ENCODE results near the gene ATG13.
"Not testable (repeated sequence)": the region's sequence is repeated elsewhere in the genome, so short reads cannot be mapped to it uniquely, and the experiment has no call there.

Gene ATG13

DNA sequence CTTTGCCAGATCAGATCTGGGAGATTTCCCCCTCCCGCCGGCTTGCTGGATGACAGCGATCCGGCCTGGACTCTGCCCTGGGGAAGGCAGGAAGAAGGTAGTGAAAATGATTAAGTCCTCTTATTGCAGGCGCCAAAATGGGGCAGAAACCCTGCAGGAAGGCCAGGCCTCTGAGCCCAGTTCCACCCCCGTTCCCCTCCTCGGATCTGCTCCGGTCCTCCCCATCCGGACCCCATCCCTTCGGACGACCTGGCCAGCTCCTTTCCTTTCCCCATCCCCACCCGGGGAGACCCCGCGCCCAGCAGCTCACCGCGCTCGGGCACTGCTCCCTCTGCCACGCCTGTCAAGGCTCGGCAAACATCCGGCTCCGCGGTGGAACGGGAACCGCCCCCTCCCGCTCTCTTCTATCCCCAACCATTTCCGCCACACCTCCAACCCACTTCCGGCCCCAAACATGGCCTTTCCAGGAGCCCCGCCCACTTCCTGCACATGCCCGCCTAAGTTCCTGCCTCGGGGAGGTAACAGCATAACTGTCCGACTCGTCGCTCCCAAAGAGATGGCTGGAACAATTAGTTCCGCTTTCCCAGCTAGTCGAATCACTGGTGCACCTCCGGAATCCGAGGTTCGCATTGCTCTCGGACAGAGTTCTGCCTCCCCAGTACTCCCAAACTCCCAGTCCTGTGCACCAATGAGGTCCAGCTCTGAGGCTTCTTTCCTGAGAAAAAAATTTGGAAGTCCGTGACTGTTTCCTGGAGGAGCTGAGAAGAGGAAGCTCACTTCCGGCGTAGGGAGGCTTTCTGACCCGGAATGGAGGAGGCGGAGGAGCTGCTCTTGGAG, 83.1 kb downstream of the ATG13 start, which contains the start of the genes ARHGAP1 and ZNF408:
Gene ARHGAP1, minus strand, starts transcription at position 379 of the 837 bp plus-strand sequence. CDS start 4,512 bp downstream, outside the sequence.
Gene ZNF408, plus strand, starts transcription at position 791 of the 837 bp plus-strand sequence. Its CDS starts 17 bp downstream, at position 808.
- peak; percentile 100 for DNase-seq

DNA sequence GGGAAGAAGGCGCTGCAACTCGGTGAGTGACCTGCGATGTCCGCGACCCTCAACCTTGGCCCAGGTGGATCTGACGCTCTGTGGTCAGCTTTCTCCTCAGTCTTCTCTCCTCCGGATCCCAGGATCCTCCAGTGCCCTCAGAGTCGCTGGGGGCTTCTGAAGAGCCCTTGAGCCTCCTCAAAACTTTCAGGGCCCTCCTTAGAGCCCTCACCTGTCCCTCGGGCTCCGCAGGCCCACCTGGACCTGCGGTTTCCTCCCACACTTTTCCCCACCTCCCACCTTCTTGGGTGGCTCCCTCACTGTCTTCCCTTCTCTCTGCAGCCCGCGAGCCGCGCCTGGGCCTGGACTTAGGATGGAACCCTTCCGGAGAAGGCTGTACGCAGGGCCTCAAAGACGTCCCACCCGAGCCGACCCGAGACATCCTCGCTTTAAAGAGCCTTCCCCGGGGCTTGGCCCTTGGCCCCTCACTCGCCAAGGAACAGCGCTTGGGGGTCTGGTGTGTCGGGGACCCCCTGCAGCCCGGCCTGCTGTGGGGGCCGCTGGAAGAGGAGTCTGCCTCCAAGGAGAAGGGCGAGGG, 83.8 kb downstream of the ATG13 start:
- DNase-seq: no peak

GRCh38 chr11:46705070-46705688, 87.8 kb downstream of the ATG13 start:
- no peak for DNase-seq

GRCh38 chr11:46706886-46707285, 89.5 kb downstream of the ATG13 start:
- DNase-seq: no peak

- not testable (repeated sequence) for DNase-seq
Observed at GRCh38 chr11:46709351-46709750, 92.0 kb downstream of the ATG13 start.

GRCh38 chr11:46710821-46711269, 93.5 kb downstream of the ATG13 start:
- no peak for DNase-seq

- no peak for DNase-seq
Observed at GRCh38 chr11:46711303-46711702, 94.0 kb downstream of the ATG13 start.

GRCh38 chr11:46712874-46713576, 95.7 kb downstream of the ATG13 start:
- DNase-seq: no peak

GRCh38 chr11:46717825-46718154, 100.4 kb downstream of the ATG13 start:
- DNase-seq: not testable (repeated sequence)

DNA sequence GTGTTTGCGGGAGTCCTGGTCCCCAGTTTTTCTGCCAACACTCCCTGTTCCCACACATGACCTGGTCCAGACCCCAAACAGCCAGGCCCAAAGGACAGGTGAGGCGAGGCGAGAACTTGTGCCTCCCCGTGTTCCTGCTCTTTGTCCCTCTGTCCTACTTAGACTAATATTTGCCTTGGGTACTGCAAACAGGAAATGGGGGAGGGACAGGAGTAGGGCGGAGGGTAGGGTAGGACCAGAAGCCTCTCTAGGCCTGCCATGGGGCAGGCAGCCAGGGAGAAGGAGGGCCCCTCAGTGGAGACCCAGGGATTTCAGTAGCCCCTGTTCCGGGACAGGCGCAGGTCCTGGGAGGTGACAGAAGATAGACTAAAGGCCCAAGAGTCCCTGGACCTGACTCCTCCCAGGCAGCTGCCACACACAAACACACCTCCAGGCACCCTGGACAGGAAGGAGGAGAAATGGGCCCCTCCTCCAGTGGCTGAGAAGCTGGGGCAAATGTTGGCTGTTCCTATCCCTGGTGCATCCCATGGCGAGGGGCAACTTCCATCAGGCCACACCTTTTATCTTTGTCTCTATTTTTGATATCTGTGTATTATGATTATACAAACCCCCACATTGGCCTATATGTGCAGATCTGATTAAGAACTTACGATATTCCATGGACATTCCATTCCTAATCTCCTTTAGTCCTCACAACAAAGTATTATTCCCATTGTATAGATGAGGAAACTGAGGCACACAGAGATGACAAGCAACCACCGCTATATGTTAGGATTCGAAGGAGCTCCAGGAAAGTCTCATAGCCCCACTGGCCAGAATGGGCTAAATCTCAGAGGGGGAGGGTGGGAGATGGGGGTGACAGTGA, 101.0 kb downstream of the ATG13 start:
- DNase-seq: no peak

DNA sequence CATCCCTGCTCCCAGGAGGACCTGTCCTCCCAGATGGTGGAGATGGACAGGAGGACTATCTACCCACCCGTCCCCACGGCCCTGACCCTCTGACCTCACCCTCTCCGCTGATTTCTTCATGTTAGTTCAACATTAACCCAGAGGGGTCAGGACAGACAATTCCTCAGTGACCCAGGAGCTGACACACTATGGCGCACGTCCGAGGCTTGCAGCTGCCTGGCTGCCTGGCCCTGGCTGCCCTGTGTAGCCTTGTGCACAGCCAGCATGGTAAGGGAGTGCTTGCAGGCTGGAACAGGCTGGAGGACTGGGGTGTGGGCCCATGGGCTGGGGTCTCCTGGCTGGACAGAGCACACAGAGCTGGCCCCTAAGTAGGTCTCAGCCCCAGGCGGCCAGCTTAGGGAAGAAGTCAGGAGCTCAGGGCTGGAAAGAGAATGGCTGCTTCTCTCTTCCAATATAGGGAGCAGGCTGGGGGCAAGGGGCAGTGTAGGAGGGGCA, 101.7 kb downstream of the ATG13 start, which contains the start of gene F2:
Gene F2, plus strand, starts transcription at position 166 of the 495 bp plus-strand sequence. Its CDS starts 23 bp downstream, at position 189.
- DNase-seq: no peak

DNA sequence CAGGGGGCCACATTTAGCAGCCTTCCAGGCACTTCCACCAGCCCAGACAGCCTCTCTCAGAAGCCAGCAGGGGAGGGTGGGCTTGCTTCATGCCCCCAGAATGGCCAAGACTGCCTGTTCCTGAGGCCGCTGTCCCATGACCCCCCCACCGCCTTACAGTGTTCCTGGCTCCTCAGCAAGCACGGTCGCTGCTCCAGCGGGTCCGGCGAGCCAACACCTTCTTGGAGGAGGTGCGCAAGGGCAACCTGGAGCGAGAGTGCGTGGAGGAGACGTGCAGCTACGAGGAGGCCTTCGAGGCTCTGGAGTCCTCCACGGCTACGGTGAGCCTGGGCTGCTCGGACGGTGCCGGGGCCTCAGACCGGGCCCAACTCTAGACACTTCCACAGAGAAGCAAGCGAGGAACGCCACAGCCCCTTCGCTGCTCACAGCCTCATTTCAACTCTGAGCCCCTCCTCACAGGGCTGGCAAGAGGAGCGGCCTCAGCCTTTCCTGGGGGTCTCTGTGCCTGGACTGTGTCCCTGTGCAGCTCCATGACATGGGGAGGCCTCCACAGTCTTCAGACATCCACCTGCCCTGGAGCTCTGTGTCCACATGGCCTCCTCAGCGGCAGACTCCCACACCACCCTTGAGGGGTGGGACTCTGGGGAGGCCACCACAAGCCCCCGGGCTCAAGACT, 102.3 kb downstream of the ATG13 start:
- DNase-seq: no peak

DNA sequence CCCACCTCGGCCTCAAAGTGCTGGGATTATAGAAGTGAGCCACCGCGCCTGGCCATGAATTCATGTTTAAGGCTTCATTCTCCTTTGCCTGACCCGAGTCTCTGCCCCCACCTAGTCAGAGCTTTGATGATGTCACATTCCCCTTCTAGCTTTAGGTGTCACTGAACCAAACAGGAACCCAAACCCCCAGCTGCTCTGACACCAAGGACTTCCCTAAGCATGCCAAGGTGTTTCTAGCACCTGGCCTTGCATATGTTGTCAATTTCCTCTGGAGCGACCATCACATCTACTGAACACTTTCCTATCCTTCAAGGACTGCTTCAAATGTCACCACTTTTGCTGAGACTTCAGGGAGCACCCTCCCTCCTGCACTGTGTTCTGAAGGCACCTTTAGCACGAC, 103.9 kb downstream of the ATG13 start:
- DNase-seq: no peak

DNA sequence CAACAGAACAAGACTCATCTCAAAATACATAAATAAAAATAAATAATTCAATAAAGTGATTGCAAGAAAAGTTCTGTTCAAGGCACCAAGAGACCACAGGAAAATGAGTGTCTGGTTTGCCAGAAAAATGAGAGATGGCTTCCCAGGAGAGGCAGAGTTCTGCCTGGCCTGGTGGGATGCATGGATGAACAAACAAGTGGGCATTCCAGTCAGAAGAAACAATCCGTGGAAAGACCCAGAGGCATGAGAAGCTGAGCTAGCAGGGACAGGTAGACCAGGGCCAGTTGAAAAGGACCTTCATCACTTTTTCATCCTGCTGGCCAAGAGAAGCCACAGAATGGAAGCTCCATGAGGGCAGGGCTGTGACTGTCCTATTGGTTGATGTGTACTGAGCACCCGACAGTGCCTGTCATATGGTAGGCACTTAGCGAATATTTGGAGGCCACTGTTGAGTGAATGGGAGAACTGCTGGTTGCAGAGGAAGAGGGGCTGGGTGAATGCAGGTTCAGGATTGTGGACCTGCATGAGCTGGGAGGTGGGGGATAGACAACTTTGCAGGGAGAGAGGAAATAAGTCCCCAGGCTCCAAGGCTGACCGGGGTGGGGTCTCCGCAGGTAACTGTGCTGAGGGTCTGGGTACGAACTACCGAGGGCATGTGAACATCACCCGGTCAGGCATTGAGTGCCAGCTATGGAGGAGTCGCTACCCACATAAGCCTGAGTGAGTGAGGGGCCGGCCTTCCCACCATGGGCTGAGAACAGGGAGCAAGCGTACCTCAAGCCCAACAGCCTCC, 105.4 kb downstream of the ATG13 start:
- DNase-seq: no peak

- no peak for DNase-seq
Observed at GRCh38 chr11:46723359-46723680, 106.0 kb downstream of the ATG13 start.

- no peak for DNase-seq
Observed at GRCh38 chr11:46724088-46724487, 106.7 kb downstream of the ATG13 start.

Measured in stimulated activated CD4-positive, alpha-beta T cell treated with anti-CD3 and anti-CD28 coated beads, Interleukin-4, amount 100 ng/mL, for 24 hours (primary cell).